Body of pancreas (tissue), 4 donors: ENCODE measurements around the gene TTC21B. TPM values are rescaled to one million over a fixed set of nuclear protein-coding genes. Genes with fewer than 3 reads are reported as not detected.

ENCODE experiments used
- ATAC-seq: fragments of 150-250 bp; one replicate; pipeline ENCODE4 v1.9.1; 2016
- DNase-seq, 4 donors: peaks; one replicate each; pipeline ENCODE4 v3.0.0-alpha.2; 2019
- H3K27ac ChIP-seq, 4 donors: fragments of 200-600 bp; sonication (generic); 1 replicate in 3 of 4; 2 replicates in 1 of 4; pipeline versions ENCODE4 v1.5.1 to v1.6.1; 2016 to 2019; ENCODE audit warnings: mild to moderate bottlenecking in 1 of 4, mixed read lengths in 1 of 4, moderate library complexity in 1 of 4
- H3K27me3 ChIP-seq, 2 donors: fragments of 200-600 bp; sonication (generic); one replicate each; pipeline ENCODE4 v1.6.0; 2016; ENCODE audit warnings: mild to moderate bottlenecking in 1 of 2
- H3K36me3 ChIP-seq, 2 donors: fragments of 200-600 bp; sonication (generic); replicated peaks in 1 of 2; 2 replicates each; pipeline ENCODE4 v1.5.1; 2016; ENCODE audit warnings: low read depth in 2 of 2; ENCODE audit not compliant: insufficient read depth in 1 of 2
- H3K4me1 ChIP-seq: fragments of 200-600 bp; sonication (generic); one replicate; pipeline ENCODE4 v1.6.0; 2016
- H3K4me3 ChIP-seq, 2 donors: fragments of 200-600 bp; sonication (generic); 1 replicate in 1 of 2; 2 replicates in 1 of 2; pipeline ENCODE4 v1.5.1; 2016 to 2019
- H3K9me3 ChIP-seq, 3 donors: fragments of 200-600 bp; sonication (generic); 1 replicate in 2 of 3; 2 replicates in 1 of 3; pipeline ENCODE4 v1.5.1; 2016
- CTCF ChIP-seq, 7 experiments: fragments of 450-650 bp in 4 of 7; fragments of 200-600 bp in 3 of 7; sonication (generic) in 3 of 7; IDR thresholded peaks; one replicate each; pipeline ENCODE4 v1.5.1; 2016 to 2019; ENCODE audit warnings: antibody characterized with exemption in 7 of 7
- POLR2A ChIP-seq, 3 donors: fragments of 450-650 bp; IDR thresholded peaks; one replicate each; pipeline ENCODE4 v1.6.1; 2016; ENCODE audit warnings: antibody characterized with exemption in 3 of 3, mild to moderate bottlenecking in 2 of 3
- WGBS, 2 donors: methylation state at CpG; one replicate each; pipeline ENCODE4 v1.1.5; 2017; 5-methylcytosine and 5-hydroxymethylcytosine counted together
- intact Hi-C: fragments of 100-400 bp; cut with DNase I; formaldehyde crosslinking; loops from one replicate; pipeline ENCODE4 v1.15.1; 2023
- total RNA-seq, 2 donors: library from RNA; depleted of rRNA; stranded (reverse); fragments of >200 nt; gene quantifications; one replicate each; pipeline ENCODE4 v1.1.0, GENCODE V29; 2016

The TTC21B gene
- total RNA-seq, 2 donors from 2014 or later: 27.4 to 29.3 TPM

GRCh38 chr2:165846056-165846455 lies 107.5 kb downstream of the TTC21B start:
- ATAC-seq (no peak), DNase-seq (no peak)
- Histone ChIP-seq H3K9me3 (peaks cover 0 to 4% (median 0%) of the 10 kb centered on the region in 3 donors), H3K36me3 (no peaks in the 10 kb centered on the region), H3K4me3 (no peak overlapping the region), H3K27ac (no peak overlapping the region), H3K4me1 (no peaks in the 10 kb centered on the region), H3K27me3 (no peaks in the 10 kb centered on the region)
- TF ChIP-seq CTCF (IDR thresholded peaks at IDR 0.05) (no peak), POLR2A (IDR thresholded peaks at IDR 0.05) (no peak)
- intact Hi-C loops: no loop called here
- WGBS, 2 donors: 86 to 87% methylated on average over 7 of the region's 7 CpGs

- H3K4me1 ChIP-seq: no peaks in the 10 kb centered on the region
- H3K27ac ChIP-seq: no peak overlapping the region
- intact Hi-C loops: no loop called here
- 46 to 73% methylated on average over 2 of the region's 2 CpGs for WGBS, 2 donors
- TF ChIP-seq CTCF (IDR thresholded peaks at IDR 0.05) (no peak), POLR2A (IDR thresholded peaks at IDR 0.05) (no peak)
- no peaks in the 10 kb centered on the region for H3K36me3 ChIP-seq
- no peak for ATAC-seq
- no peaks in the 10 kb centered on the region for H3K27me3 ChIP-seq
- H3K4me3 ChIP-seq: no peak overlapping the region
- no peaks in the 10 kb centered on the region for H3K9me3 ChIP-seq
- DNase-seq: no peak
These were observed 109.4 kb downstream of the TTC21B start for GRCh38 chr2:165844216-165844615.

GRCh38 chr2:165843351-165843750 lies 110.2 kb downstream of the TTC21B start:
- DNase-seq (no peak), ATAC-seq (no peak)
- WGBS, 2 donors: 93 to 96% methylated on average over 1 of the region's 1 CpG

GRCh38 chr2:165840333-165840958 lies 113.1 kb downstream of the TTC21B start:
- intact Hi-C loops: no loop called here
- Histone ChIP-seq H3K4me3 (no peak overlapping the region), H3K9me3 (no peaks in the 10 kb centered on the region), H3K36me3 (no peaks in the 10 kb centered on the region), H3K27ac (no peak overlapping the region), H3K27me3 (no peaks in the 10 kb centered on the region), H3K4me1 (no peaks in the 10 kb centered on the region)
- no peak for TF ChIP-seq POLR2A (IDR thresholded peaks at IDR 0.05)
- TF ChIP-seq CTCF (IDR thresholded peaks at IDR 0.05): no peak
- DNase-seq (no peak), ATAC-seq (no peak)

More at GRCh38 chr2:165843351-165843750, 110.2 kb downstream of the TTC21B start:
- H3K4me1 ChIP-seq: no peaks in the 10 kb centered on the region
- no peak overlapping the region for H3K4me3 ChIP-seq
- no peaks in the 10 kb centered on the region for H3K36me3 ChIP-seq
- H3K27ac ChIP-seq: no peak overlapping the region
- H3K27me3 ChIP-seq: no peaks in the 10 kb centered on the region
- TF ChIP-seq CTCF (IDR thresholded peaks at IDR 0.05) (no peak), POLR2A (IDR thresholded peaks at IDR 0.05) (no peak)
- H3K9me3 ChIP-seq: no peaks in the 10 kb centered on the region
- intact Hi-C loops: no loop called here

- no peaks in the 10 kb centered on the region for H3K36me3 ChIP-seq
- WGBS, 2 donors: 88 to 93% methylated on average over 2 of the region's 2 CpGs
- H3K27me3 ChIP-seq: no peaks in the 10 kb centered on the region
- TF ChIP-seq CTCF (IDR thresholded peaks at IDR 0.05) (no peak), POLR2A (IDR thresholded peaks at IDR 0.05) (no peak)
- H3K4me3 ChIP-seq: no peak overlapping the region
- H3K4me1 ChIP-seq: no peaks in the 10 kb centered on the region
- DNase-seq: no peak
- no peak overlapping the region for H3K27ac ChIP-seq
- intact Hi-C loops: no loop called here
- no peak for ATAC-seq
- H3K9me3 ChIP-seq: no peaks in the 10 kb centered on the region
These were observed 114.0 kb downstream of the TTC21B start for GRCh38 chr2:165839610-165840009.
